ENCODE measurements around the gene VSTM2L.
A peak's percentile ranks its signal among the peaks of the same experiment; 100 is the strongest.

The VSTM2L gene

DNA sequence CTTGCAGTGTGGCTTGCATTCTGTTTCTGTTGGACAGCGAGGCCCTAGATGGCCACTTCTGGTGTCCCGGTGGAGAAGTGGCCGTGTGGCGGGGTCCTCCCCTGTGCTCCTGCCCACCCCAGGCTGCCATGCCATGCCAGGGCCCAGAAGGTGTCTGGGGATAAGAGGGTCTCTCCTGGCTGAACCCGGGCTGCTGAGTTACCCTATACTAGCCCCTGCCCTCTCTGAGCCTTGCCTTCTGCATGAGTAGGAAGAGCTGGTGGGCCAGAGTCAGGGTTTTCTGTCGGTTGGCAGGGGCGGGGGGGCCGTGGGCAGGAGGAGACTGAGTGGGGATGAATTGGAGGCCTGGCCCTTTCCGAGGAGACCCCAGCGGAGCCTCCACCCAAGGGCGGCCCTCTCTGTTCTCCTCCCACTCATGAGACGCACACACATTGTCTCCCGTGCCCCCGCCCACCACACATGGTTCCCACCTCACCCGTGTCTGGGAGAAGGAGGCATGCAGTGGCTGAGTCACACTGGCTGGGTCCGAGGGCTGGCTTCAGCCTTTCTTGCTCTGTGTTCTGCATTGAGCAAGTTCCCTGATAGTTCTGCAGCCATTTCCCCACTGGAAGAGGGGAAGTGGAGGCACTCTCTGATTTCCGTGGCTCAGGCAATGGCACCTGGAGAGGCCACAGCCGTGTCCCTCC is 24.6 kb downstream of the VSTM2L start:
- Mint-ChIP-seq H3K27me3 (peaks cover 31 to 36% of the 10 kb centered on the region in 2 donors), H3K4me3 (no peak overlapping the region), H3K27ac (no peak overlapping the region), H3K36me3 (no peaks in the 10 kb centered on the region), H3K4me1 (no peaks in the 10 kb centered on the region), H3K9me3 (no peaks in the 10 kb centered on the region)
- ATAC-seq (replicated peaks) = no peak
- DNase-seq = no peak

DNA sequence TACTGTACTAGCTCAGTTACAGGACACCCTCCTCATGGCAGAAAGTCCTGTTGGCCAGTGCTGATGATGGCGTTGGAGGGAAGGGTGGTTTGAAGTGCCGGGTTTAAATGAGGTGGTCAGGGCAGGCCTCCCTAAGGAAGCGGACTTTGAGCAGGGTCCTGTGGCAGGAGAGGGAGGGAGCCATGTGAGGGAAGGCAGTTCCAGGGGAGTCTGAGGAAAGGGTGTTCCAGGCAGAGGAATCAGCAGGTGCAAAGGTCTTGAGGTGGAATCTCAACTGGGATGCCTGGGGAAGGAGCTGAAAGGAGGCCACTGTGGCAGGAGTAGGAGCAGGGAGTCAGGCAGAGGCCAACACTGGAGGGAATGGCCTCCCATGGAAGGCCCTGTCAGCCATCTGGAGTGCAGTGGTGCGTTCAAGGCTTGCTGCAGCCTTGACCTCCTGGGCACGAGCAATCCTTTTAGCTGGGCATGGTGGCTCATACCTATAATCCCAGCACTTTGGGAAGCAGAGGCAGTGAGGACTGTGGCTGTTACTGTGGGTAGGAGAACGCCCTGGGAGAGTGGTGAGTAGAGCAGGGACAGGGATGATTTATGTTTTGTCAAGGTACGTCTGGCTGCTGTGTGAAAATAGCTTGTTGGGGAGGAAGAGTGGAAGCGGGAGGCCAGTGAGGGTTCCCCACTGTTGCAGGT is 26.2 kb downstream of the VSTM2L start:
- DNase-seq (no peak), ATAC-seq (replicated peaks) (no peak)
- no peak overlapping the region for H3K27ac Mint-ChIP-seq
- H3K4me3 Mint-ChIP-seq = no peak overlapping the region
- H3K9me3 Mint-ChIP-seq = no peaks in the 10 kb centered on the region
- no peaks in the 10 kb centered on the region for H3K36me3 Mint-ChIP-seq
- H3K27me3 Mint-ChIP-seq = peaks cover 36 to 39% of the 10 kb centered on the region in 2 donors
- no peaks in the 10 kb centered on the region for H3K4me1 Mint-ChIP-seq

DNA sequence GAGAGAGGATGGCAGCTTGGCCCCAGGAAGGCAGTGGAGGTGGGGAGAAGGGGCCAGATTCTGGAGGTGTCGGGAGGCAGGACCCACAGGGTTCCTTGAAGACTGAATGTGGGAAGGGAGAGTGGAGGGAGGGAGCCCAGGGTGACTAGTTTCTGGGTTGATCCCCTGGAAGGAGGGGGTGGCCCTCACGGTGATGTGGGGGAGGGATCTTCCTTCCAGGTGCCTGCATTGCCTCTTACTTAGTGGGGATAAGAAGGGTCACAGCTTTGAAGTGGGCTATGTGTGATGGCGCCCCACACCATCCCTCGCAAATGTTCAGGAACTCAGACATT is 26.7 kb downstream of the VSTM2L start:
- ATAC-seq (replicated peaks) = no peak
- Mint-ChIP-seq H3K4me3 (no peak overlapping the region), H3K36me3 (no peaks in the 10 kb centered on the region), H3K27ac (no peak overlapping the region), H3K27me3 (peaks cover 37 to 41% of the 10 kb centered on the region in 2 donors), H3K4me1 (no peaks in the 10 kb centered on the region), H3K9me3 (no peaks in the 10 kb centered on the region)
- DNase-seq = no peak

DNA sequence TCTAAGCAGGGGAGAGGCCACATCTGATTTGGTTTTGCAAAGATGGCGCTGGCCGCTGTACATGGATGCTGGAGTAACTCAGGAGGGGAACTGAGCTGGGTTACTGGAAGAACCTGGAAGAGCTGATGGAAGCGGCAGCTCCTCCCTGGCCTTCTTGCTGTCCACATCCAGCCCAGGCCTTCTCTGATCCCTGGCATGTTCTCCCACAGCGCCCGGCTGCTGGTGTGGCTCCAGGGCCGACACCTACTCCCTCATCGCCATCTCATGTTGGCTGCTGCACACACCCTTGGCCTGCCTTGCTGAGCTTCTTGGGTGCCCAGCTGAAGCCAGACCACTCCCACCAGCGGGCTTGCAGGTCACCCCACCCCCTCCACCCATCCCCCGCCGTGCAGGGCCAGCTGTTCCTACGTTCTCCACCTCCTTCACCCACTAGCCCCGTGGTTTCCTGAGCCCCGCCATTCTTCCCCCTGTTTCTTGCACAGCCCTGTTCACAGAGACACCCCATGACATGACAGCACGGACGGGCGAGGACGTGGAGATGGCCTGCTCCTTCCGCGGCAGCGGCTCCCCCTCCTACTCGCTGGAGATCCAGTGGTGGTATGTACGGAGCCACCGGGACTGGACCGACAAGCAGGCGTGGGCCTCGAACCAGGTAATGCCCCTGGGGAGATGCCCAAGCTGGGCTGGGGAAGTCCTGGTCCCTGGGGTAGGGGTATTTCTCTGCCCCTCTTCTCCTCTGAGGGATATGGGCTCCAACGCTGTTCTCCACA is 28.4 kb downstream of the VSTM2L start:
- Mint-ChIP-seq H3K4me1 (no peaks in the 10 kb centered on the region), H3K36me3 (no peaks in the 10 kb centered on the region), H3K27ac (no peak overlapping the region), H3K9me3 (no peaks in the 10 kb centered on the region), H3K4me3 (no peak overlapping the region), H3K27me3 (peaks cover 37 to 47% of the 10 kb centered on the region in 2 donors)
- no peak for DNase-seq
- ATAC-seq (replicated peaks) = no peak

DNA sequence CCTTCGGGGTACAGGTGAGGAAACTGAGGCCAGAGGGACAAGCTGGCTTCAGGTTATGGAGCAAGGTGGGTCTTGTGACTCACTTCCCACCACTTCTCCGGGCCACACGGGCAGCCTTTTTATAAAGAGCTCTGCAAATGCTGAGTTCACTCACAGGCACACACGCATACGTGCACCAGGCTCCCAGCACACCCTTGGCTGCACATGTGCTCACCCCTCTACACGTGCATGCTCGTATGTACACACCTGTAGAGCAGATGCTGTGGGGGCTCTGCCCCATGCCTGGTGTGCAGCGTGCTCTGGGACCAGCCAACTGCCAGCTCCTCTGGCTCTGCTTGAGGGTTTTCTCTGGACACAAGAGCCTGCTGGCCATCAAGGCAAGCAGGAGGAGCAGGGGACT is 29.1 kb downstream of the VSTM2L start:
- no peaks in the 10 kb centered on the region for H3K4me1 Mint-ChIP-seq
- H3K9me3 Mint-ChIP-seq = no peaks in the 10 kb centered on the region
- no peaks in the 10 kb centered on the region for H3K36me3 Mint-ChIP-seq
- no peak overlapping the region for H3K4me3 Mint-ChIP-seq
- no peak for DNase-seq
- no peak for ATAC-seq (replicated peaks)
- peaks cover 37 to 47% of the 10 kb centered on the region in 2 donors for H3K27me3 Mint-ChIP-seq
- H3K27ac Mint-ChIP-seq = no peak overlapping the region

DNA sequence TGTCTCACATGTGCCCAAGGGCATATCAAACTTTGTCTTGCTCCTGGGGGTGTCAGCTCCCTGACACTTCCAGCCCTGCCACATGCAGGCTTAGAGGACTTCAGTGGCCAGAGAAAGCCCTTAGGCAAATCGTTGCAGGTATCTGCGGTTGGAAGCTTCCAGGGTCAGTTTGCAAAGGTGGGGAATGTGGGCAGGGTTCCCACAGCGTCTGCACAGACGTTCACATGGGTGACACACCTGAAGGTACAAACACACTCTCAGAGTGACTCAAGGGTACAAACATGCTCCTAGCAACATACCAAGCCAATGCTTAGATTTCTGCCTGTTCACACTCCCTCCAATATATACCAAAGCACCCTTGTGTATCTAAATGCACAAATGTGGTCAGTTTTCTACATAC is 30.0 kb downstream of the VSTM2L start:
- Mint-ChIP-seq H3K27me3 (peaks cover 37 to 46% of the 10 kb centered on the region in 2 donors), H3K4me3 (no peak overlapping the region), H3K9me3 (no peaks in the 10 kb centered on the region), H3K4me1 (no peaks in the 10 kb centered on the region), H3K27ac (no peak overlapping the region), H3K36me3 (no peaks in the 10 kb centered on the region)
- ATAC-seq (replicated peaks) (no peak), DNase-seq (no peak)

DNA sequence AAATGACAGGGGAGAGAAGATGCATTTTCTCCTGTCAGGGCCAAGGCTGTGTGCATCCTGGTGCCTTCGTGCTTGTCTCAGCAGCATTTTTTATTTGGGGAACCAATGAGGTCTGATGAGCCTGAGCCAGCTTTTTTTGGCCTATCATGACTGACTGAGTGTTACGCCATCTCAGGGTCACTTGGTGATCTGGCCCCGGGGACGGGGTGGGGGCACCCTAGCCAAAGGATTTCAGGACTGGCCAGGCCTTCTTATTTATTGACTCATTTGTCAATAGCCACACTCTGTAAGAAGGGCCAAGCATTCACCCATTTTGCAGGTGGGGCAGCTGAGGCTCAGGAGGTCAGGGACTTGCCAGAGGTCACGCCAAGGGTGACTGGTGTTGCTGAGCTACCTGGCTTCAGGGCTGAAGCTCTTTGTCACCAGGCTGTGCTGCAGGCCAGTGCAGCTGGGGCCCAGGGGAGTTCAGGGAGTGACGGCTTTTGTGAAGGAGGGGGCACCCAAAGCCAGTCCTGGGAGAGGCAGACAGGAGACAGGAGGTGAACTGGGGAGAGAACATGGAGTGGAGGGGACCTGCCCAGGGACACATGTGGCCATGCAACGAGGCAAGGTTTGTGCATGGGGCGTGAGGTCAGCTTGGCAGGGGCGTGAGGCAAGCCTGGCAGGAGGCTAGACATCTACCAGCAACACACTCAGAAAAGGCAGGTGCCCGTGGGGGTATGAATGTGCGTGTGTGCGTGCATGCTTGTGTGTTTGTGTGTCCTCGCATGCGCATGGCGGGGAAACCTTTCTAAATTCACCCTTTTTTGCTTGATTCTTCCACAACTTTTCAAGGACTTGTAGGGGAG is 31.1 kb downstream of the VSTM2L start:
- no peaks in the 10 kb centered on the region for H3K36me3 Mint-ChIP-seq
- H3K27ac Mint-ChIP-seq = no peak overlapping the region
- H3K4me1 Mint-ChIP-seq = no peaks in the 10 kb centered on the region
- H3K4me3 Mint-ChIP-seq = no peak overlapping the region
- ATAC-seq (replicated peaks) = no peak
- peaks cover 34 to 35% of the 10 kb centered on the region in 2 donors for H3K27me3 Mint-ChIP-seq
- no peak for DNase-seq
- H3K9me3 Mint-ChIP-seq = no peaks in the 10 kb centered on the region

DNA sequence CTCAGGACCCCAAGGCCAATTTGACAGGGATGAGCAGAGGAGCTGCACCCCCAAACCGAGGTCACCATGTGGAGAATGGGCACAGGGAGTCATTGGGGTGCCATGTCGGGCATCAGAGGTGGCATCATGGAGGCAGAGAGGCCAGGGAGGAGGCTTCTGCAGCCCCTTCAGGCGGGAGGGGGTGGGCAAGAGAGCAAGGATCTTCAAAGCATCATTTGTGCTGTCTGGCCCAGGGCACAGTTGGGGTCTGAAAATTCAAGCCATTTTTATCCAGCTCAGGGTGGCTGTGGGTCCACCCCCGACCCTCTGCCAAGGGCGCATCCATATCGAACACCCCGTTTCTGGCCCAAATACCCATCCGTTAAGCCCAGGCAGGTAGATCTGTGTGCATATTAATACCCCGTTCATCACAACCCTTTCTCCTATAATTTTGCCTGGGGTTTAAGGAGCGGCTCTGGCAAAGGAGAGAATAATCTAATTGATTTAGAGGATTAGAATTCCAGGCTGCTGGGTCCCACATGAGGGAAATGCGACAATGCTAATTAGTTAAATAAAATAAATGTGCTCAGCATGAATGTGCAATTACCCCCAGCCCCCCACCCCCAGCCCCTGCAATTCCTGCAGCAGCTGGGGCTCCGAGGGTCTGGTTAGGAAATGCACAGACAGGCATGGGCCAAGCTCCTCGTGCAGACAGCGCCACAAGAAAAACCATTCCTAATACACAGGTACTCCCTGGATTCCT is 31.9 kb downstream of the VSTM2L start:
- Mint-ChIP-seq H3K9me3 (no peaks in the 10 kb centered on the region), H3K36me3 (no peaks in the 10 kb centered on the region), H3K4me3 (no peak overlapping the region), H3K27me3 (peaks cover 27 to 28% of the 10 kb centered on the region in 2 donors), H3K27ac (no peak overlapping the region), H3K4me1 (no peaks in the 10 kb centered on the region)
- ATAC-seq (replicated peaks) (no peak), DNase-seq (no peak)

DNA sequence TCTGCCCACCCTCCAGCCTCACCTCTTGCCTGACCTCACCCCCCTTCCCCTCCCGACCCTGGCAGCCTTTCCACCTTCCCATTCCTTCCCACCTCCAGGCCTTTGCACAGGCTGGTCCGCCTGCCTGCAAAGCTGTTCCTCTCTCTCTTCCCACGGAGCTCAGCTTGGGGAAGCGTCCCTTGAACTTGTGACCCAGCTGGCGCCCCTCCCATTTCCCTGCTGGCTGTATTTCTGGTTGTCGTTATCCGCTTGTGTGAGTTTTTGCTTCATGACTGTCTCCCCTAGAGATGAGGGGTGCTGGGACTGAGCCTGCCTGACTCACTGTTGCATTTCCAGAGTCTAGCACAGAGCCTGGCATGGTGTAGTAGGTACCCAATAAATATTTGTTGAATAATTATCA is 32.5 kb downstream of the VSTM2L start:
- no peak for ATAC-seq (replicated peaks)
- H3K4me3 Mint-ChIP-seq = no peak overlapping the region
- no peaks in the 10 kb centered on the region for H3K9me3 Mint-ChIP-seq
- no peaks in the 10 kb centered on the region for H3K36me3 Mint-ChIP-seq
- H3K4me1 Mint-ChIP-seq = no peaks in the 10 kb centered on the region
- peaks cover 25% of the 10 kb centered on the region in 2 donors for H3K27me3 Mint-ChIP-seq
- DNase-seq = no peak
- H3K27ac Mint-ChIP-seq = peak overlapping the region; percentile 20

DNA sequence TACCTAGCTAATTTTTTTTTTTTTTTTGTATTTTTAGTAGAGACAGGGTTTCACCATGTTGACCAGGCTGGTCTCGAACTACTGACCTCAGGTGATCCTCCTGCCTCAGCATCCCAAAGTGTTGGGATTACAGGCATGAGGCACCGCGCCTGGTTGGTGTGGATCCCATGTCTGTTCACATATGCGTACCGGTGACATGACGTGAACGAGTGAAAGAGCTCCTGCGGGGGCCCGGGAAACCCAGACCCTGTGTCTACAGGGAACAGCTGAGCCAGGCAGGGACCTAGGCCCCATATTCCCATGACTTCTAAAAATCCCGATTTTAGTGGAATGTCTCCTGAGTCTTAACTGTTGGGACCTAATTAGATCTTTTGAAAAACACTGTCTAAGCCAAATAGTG is 33.1 kb downstream of the VSTM2L start:
- DNase-seq (no peak), ATAC-seq (replicated peaks) (no peak)
- no peak overlapping the region for H3K4me3 Mint-ChIP-seq
- peaks cover 19 to 20% of the 10 kb centered on the region in 2 donors for H3K27me3 Mint-ChIP-seq
- H3K27ac Mint-ChIP-seq = no peak overlapping the region
- H3K9me3 Mint-ChIP-seq = no peaks in the 10 kb centered on the region
- H3K4me1 Mint-ChIP-seq = no peaks in the 10 kb centered on the region
- H3K36me3 Mint-ChIP-seq = no peaks in the 10 kb centered on the region

DNA sequence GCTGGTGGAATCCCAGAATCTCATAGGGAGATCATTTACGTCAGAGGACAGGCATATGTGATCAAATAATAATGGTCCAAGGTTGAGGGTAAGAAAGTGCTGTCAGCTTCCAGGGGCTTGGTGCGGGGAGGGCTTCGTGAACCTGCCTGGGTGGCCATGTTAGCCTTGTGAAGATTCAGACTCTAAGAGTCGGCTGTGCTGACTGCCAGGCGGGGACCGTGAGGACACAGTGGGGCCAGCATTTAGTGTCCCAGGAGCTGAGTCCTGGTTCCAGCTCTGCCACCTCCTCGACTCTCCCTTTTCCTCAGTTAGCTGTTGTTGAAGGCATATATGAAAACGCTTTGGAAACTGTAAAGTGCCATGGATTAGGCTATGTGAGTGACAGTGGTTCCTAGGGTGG is 33.5 kb downstream of the VSTM2L start:
- DNase-seq (no peak), ATAC-seq (replicated peaks) (no peak)
- Mint-ChIP-seq H3K4me3 (no peak overlapping the region), H3K27ac (no peak overlapping the region), H3K4me1 (no peaks in the 10 kb centered on the region), H3K9me3 (no peaks in the 10 kb centered on the region), H3K27me3 (peaks cover 17 to 19% of the 10 kb centered on the region in 2 donors), H3K36me3 (no peaks in the 10 kb centered on the region)

DNA sequence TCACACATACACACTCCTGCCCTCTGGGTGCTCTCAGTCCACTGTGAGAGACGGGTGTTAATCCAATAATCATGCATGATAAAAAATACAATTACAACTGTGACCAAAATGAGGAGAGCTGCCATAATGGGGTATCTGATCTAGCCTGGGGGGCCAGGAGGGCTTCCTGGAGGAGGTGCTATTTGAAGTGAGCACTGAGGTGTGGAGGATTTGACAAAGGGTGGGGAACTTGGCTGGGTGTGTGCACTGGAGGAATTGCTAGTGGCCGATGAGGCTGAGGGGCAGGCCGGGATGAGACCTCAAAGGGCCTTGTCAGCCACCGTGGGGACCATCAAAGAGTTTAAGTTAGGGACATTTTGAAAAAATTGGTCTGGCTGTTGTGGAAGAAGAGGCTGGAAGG is 34.8 kb downstream of the VSTM2L start:
- Mint-ChIP-seq H3K36me3 (no peaks in the 10 kb centered on the region), H3K4me1 (no peaks in the 10 kb centered on the region), H3K27ac (no peak overlapping the region), H3K4me3 (no peak overlapping the region), H3K27me3 (peaks cover 11 to 12% of the 10 kb centered on the region in 2 donors), H3K9me3 (no peaks in the 10 kb centered on the region)
- DNase-seq = no peak
- no peak for ATAC-seq (replicated peaks)

DNA sequence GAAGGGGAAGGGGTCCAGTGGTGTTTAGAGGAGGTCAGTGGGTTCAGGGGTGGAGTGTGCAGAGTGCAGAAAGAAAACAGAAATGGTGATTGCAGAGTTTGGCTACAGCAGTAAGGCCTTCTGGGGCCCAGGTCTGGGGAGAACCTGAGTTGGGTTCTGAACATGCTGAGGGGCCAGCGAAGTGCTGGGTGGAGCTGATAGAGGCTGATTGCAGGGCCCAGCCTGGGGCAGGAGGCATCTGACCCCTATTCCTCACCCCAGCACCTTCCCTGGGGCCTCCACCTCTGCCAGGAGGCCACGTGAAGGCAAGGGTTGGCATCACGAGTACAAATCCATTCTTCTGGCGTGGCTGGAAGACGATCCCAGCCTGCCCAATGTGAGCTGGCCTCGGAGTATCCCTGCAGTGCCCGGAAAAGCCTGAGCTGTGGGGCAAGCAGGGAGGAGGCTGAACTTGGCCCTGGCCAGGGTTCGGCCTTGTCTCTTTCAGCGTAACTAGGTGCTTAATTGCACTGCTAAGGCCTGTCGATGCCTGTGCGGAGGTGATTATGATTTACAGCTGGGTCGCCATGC is 35.3 kb downstream of the VSTM2L start:
- H3K36me3 Mint-ChIP-seq = no peaks in the 10 kb centered on the region
- H3K9me3 Mint-ChIP-seq = no peaks in the 10 kb centered on the region
- no peak for ATAC-seq (replicated peaks)
- no peak overlapping the region for H3K27ac Mint-ChIP-seq
- H3K27me3 Mint-ChIP-seq = peaks cover 11% of the 10 kb centered on the region in 2 donors
- H3K4me3 Mint-ChIP-seq = no peak overlapping the region
- H3K4me1 Mint-ChIP-seq = no peaks in the 10 kb centered on the region
- no peak for DNase-seq
